Fibroblast of lung (primary cell): ENCODE measurements around the gene GALNT17. TPM values are rescaled to one million over a fixed set of nuclear protein-coding genes. Genes with fewer than 3 reads are reported as not detected.

Experiments
- DNase-seq, 2 donors: peaks; one replicate each; pipeline versions ENCODE4 v3.0.0 to v3.0.0-alpha.2; 2010; ENCODE audit warnings: low read depth in 2 of 2
- H2AFZ ChIP-seq: 2 replicates; pipeline ENCODE4 v1.5.1; 2012; ENCODE audit warnings: low read length, control low read depth, inconsistent platforms
- H3K27ac ChIP-seq: 2 replicates; pipeline ENCODE4 v1.5.1; 2011; ENCODE audit warnings: low read length, control low read depth; ENCODE audit not compliant: insufficient read depth
- H3K27me3 ChIP-seq: 2 replicates; pipeline ENCODE4 v1.5.1; 2011; ENCODE audit warnings: mild to moderate bottlenecking, low read length; ENCODE audit not compliant: control insufficient read depth, insufficient read depth
- H3K36me3 ChIP-seq: 2 replicates; pipeline ENCODE4 v1.5.1; 2011; ENCODE audit warnings: low read length; ENCODE audit not compliant: control insufficient read depth, insufficient read depth
- H3K4me1 ChIP-seq: 2 replicates; pipeline ENCODE4 v1.5.1; 2011; ENCODE audit warnings: low read length; ENCODE audit not compliant: control insufficient read depth, insufficient read depth; ENCODE audit errors: extremely low read depth
- H3K4me2 ChIP-seq: 2 replicates; pipeline ENCODE4 v1.5.1; 2011; ENCODE audit warnings: low read length, control low read depth; ENCODE audit not compliant: insufficient read depth; ENCODE audit errors: extremely low read depth
- H3K4me3 ChIP-seq, 4 experiments: fragments of 200-600 bp in 1 of 4; sonication (generic) in 1 of 4; replicated peaks in 1 of 4; 2 replicates each; pipeline ENCODE4 v1.5.1; 2011 to 2016; ENCODE audit warnings: low read length in 4 of 4, low read depth in 3 of 4, mild to moderate bottlenecking in 3 of 4, control low read depth in 2 of 4, inconsistent platforms in 1 of 4, mixed read lengths in 1 of 4; ENCODE audit not compliant: insufficient read depth in 1 of 4; ENCODE audit errors: control extremely low read depth in 1 of 4
- H3K79me2 ChIP-seq: 2 replicates; pipeline ENCODE4 v1.5.1; 2012; ENCODE audit warnings: mild to moderate bottlenecking, low read length, inconsistent platforms; ENCODE audit not compliant: control insufficient read depth, insufficient read depth
- H3K9ac ChIP-seq: 2 replicates; pipeline ENCODE4 v1.5.1; 2011; ENCODE audit warnings: mild to moderate bottlenecking, low read length, control low read depth; ENCODE audit not compliant: insufficient read depth
- H3K9me3 ChIP-seq: 2 replicates; pipeline ENCODE4 v1.5.1; 2012; ENCODE audit warnings: low read depth, low read length; ENCODE audit not compliant: control insufficient read depth, insufficient read depth
- H4K20me1 ChIP-seq: 2 replicates; pipeline ENCODE4 v1.5.1; 2011; ENCODE audit warnings: low read length; ENCODE audit not compliant: control insufficient read depth, insufficient read depth; ENCODE audit errors: extremely low read depth
- CTCF ChIP-seq, 2 donors: IDR thresholded peaks in 1 of 2; conservative IDR thresholded peaks in 1 of 2; 1 replicate in 1 of 2; 2 replicates in 1 of 2; pipeline ENCODE4 v1.5.1; 2011 to 2012; ENCODE audit warnings: low read length in 2 of 2, control low read depth in 1 of 2, inconsistent platforms in 1 of 2, low read depth in 1 of 2, mild to moderate bottlenecking in 1 of 2
- EZH2 ChIP-seq: IDR thresholded peaks from 2 replicates; pipeline ENCODE4 v1.5.1; 2012; ENCODE audit warnings: low read length, control low read depth, mild to moderate bottlenecking; ENCODE audit errors: missing control alignments
- polyA plus RNA-seq, 2 donors: library from polyadenylated mRNA; depleted of rRNA in 1 of 2; stranded (reverse) in 1 of 2; unstranded in 1 of 2; fragments of >200 nt; gene quantifications; 2 replicates each; pipeline ENCODE4 v1.2.1, GENCODE V29; 2011 to 2012; ENCODE audit warnings: missing spikeins in 1 of 2
- total RNA-seq: library from RNA; depleted of rRNA; stranded (reverse); fragments of >200 nt; gene quantifications from 2 replicates; pipeline ENCODE4 v1.2.1, GENCODE V29; 2014

The GALNT17 gene
- total and polyA plus RNA-seq, 2 donors (not counting 1 experiment from before 2014, with no cell fraction given): under 0.01 TPM; not detected in 1

GRCh38 chr7:71710442-71710841, 578.5 kb downstream of the GALNT17 start:
- Histone ChIP-seq H2AFZ (no peak overlapping the region), H3K36me3 (no peaks in the 10 kb centered on the region), H3K9ac (no peak overlapping the region), H4K20me1 (no peaks in the 10 kb centered on the region), H3K4me1 (no peaks in the 10 kb centered on the region), H3K79me2 (no peaks in the 10 kb centered on the region), H3K4me2 (no peak overlapping the region), H3K27me3 (no peaks in the 10 kb centered on the region), H3K9me3 (no peaks in the 10 kb centered on the region), H3K4me3 (no peak overlapping the region), H3K27ac (no peak overlapping the region)
- no peak for DNase-seq
- TF ChIP-seq CTCF (conservative IDR thresholded peaks at IDR 0.05 in 1 of 2, IDR thresholded peaks at IDR 0.05 in 1 of 2; ENCODE audit: low read depth in 1 of 2, low read length in 2 of 2) (no peak), EZH2 (no peak)

GRCh38 chr7:71712653-71713180, 580.8 kb downstream of the GALNT17 start:
- no peak overlapping the region for H3K4me3 ChIP-seq
- no peaks in the 10 kb centered on the region for H3K9me3 ChIP-seq
- H4K20me1 ChIP-seq: no peaks in the 10 kb centered on the region

GRCh38 chr7:71716690-71717089, 584.7 kb downstream of the GALNT17 start:
- no peak for DNase-seq
- no peak overlapping the region for H3K4me2 ChIP-seq
- H3K9me3 ChIP-seq: no peaks in the 10 kb centered on the region
- no peaks in the 10 kb centered on the region for H3K79me2 ChIP-seq
- no peak overlapping the region for H3K4me3 ChIP-seq
- no peaks in the 10 kb centered on the region for H3K27me3 ChIP-seq
- H3K27ac ChIP-seq: no peak overlapping the region
- H3K36me3 ChIP-seq: no peaks in the 10 kb centered on the region
- H2AFZ ChIP-seq: no peak overlapping the region
- TF ChIP-seq EZH2: no peak
- TF ChIP-seq CTCF (conservative IDR thresholded peaks at IDR 0.05 in 1 of 2, IDR thresholded peaks at IDR 0.05 in 1 of 2; ENCODE audit: low read depth in 1 of 2, low read length in 2 of 2): no peak
- H4K20me1 ChIP-seq: no peaks in the 10 kb centered on the region
- H3K9ac ChIP-seq: no peak overlapping the region
- no peaks in the 10 kb centered on the region for H3K4me1 ChIP-seq

More at GRCh38 chr7:71712653-71713180, 580.8 kb downstream of the GALNT17 start:
- Histone ChIP-seq H3K36me3 (no peaks in the 10 kb centered on the region), H3K9ac (no peak overlapping the region), H3K4me1 (no peaks in the 10 kb centered on the region), H2AFZ (no peak overlapping the region), H3K27ac (no peak overlapping the region), H3K4me2 (no peak overlapping the region), H3K79me2 (no peaks in the 10 kb centered on the region), H3K27me3 (no peaks in the 10 kb centered on the region)
- TF ChIP-seq CTCF (conservative IDR thresholded peaks at IDR 0.05 in 1 of 2, IDR thresholded peaks at IDR 0.05 in 1 of 2; ENCODE audit: low read depth in 1 of 2, low read length in 2 of 2): no peak
- no peak for TF ChIP-seq EZH2
- no peak for DNase-seq
